ENCODE data around the gene NTF3.

Gene NTF3

DNA sequence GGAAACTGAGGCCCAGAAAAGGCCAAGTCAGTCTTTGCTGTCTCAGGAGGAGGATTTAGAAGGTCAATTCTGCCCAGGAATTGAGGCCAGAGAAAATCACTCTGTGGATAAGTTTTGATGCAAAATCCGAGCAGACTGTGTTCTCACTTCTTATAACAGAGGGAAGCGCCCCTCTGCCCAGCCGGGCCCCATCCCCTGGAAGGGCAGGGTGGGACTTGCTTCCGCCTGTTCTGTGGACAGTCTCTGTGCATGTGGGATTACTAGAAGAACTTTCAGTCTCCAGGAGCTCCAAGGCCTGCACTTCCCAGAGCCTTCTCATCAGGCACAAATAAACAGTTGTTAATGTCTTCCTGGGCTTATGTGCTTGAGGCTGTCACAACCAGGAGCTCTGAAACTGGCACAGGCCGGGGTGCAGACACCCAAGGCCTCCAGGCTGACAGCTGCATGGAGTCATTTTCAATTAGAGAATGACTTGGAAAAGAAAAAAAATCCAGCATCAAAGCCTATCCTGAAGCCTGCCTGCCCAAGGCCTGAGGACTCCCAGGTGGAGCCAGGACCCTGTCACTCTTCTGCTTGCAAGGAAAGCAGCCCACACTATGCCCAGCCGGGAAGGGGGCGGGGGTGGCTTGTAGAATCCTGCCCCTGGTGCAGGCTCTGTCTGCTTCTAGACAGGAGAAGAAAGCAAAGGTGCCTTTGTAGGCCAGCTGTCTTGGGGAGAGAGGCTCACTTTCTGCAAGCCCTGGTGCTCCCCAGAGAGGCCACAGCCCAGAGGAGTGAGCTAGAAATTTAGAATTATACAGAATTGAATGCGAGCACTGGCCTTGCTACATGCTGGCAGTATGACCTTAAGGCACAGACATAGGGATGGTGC lies 84.7 kb downstream of the NTF3 start:
- Histone ChIP-seq H3K4me3 (ENCODE audit: low read length, poor library complexity, severe bottlenecking) (no peak overlapping the region), H3K9me2 (replicated peaks; ENCODE audit: low read depth, low read length) (no peaks in the 10 kb centered on the region), H3K4me2 (ENCODE audit: low read depth, low read length, poor library complexity, severe bottlenecking) (no peak overlapping the region), H3F3A (ENCODE audit: low read depth) (no peaks in the 10 kb centered on the region), H4K20me1 (ENCODE audit: insufficient read depth, low read length, poor library complexity, severe bottlenecking) (no peaks in the 10 kb centered on the region), H3K4me1 (ENCODE audit: insufficient read depth, low read length, poor library complexity, severe bottlenecking) (no peaks in the 10 kb centered on the region), H3K36me3 (ENCODE audit: insufficient read depth, low read length) (no peaks in the 10 kb centered on the region), H3K79me2 (ENCODE audit: insufficient read depth, low read length) (no peaks in the 10 kb centered on the region), H2AFZ (ENCODE audit: low read length) (no peak overlapping the region), H3K9ac (ENCODE audit: low read depth, low read length, poor library complexity, severe bottlenecking) (no peak overlapping the region), H3K27me3 (ENCODE audit: insufficient read depth, low read length, poor library complexity, severe bottlenecking) (no peaks in the 10 kb centered on the region), H3K9me3 (ENCODE audit: insufficient read depth, low read depth, low read length) (no peaks in the 10 kb centered on the region)
- TF ChIP-seq EZH2phosphoT487 (IDR thresholded peaks at IDR 0.05; ENCODE audit: borderline replicate concordance): no peak
- TF ChIP-seq, protein P1, sequence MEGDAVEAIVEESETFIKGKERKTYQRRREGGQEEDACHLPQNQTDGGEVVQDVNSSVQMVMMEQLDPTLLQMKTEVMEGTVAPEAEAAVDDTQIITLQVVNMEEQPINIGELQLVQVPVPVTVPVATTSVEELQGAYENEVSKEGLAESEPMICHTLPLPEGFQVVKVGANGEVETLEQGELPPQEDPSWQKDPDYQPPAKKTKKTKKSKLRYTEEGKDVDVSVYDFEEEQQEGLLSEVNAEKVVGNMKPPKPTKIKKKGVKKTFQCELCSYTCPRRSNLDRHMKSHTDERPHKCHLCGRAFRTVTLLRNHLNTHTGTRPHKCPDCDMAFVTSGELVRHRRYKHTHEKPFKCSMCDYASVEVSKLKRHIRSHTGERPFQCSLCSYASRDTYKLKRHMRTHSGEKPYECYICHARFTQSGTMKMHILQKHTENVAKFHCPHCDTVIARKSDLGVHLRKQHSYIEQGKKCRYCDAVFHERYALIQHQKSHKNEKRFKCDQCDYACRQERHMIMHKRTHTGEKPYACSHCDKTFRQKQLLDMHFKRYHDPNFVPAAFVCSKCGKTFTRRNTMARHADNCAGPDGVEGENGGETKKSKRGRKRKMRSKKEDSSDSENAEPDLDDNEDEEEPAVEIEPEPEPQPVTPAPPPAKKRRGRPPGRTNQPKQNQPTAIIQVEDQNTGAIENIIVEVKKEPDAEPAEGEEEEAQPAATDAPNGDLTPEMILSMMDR (conservative IDR thresholded peaks at IDR 0.05; ENCODE audit: low read length): no peak

DNA sequence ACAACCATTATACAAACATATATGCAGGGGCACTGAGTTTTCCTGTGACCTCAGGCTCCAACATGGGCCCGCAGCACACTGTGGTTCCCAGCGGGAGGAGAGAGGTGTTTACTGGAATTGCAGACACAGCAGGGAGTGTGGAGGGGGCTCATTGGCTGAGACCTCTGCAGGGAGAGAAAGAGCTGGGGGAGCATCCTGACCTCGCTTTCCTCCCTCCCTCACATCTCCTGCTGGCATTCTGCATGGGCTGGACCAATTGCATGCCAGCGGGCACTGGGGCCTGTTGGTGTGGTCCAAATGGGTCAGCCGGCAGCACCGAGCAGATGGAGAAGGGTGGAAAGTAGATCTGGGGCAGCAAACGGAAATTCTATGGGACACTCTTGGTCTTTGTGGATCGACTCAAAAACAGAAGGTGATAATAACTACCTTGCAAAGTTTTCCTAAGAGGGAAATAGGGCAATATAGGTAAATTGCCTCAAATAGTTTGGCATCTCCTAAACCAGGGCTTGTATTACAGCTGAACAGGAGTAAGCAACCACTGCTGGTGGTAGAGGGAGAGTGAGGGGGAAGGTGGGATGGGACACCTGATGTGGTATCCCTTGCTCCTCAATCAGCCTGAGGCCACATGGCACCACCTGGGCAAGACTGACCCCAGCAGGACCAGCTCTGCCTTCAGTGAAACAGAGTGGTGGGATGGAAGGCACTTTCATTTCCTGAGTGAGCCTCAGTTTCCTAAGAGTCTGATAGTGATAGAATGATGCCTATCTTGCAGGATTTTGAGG lies 86.9 kb downstream of the NTF3 start:
- Histone ChIP-seq H3K4me3 (ENCODE audit: low read length, poor library complexity, severe bottlenecking) (no peak overlapping the region), H3K9ac (ENCODE audit: low read depth, low read length, poor library complexity, severe bottlenecking) (no peak overlapping the region), H3K4me1 (ENCODE audit: insufficient read depth, low read length, poor library complexity, severe bottlenecking) (no peaks in the 10 kb centered on the region), H3K27me3 (ENCODE audit: insufficient read depth, low read length, poor library complexity, severe bottlenecking) (no peaks in the 10 kb centered on the region), H2AFZ (ENCODE audit: low read length) (no peak overlapping the region), H3K79me2 (ENCODE audit: insufficient read depth, low read length) (no peaks in the 10 kb centered on the region), H3K9me2 (replicated peaks; ENCODE audit: low read depth, low read length) (no peaks in the 10 kb centered on the region), H4K20me1 (ENCODE audit: insufficient read depth, low read length, poor library complexity, severe bottlenecking) (no peaks in the 10 kb centered on the region), H3K9me3 (ENCODE audit: insufficient read depth, low read depth, low read length) (no peaks in the 10 kb centered on the region), H3F3A (ENCODE audit: low read depth) (no peaks in the 10 kb centered on the region), H3K4me2 (ENCODE audit: low read depth, low read length, poor library complexity, severe bottlenecking) (no peak overlapping the region), H3K36me3 (ENCODE audit: insufficient read depth, low read length) (no peaks in the 10 kb centered on the region)
- TF ChIP-seq, protein P1 (conservative IDR thresholded peaks at IDR 0.05; ENCODE audit: low read length): no peak
- no peak for TF ChIP-seq EZH2phosphoT487 (IDR thresholded peaks at IDR 0.05; ENCODE audit: borderline replicate concordance)

DNA sequence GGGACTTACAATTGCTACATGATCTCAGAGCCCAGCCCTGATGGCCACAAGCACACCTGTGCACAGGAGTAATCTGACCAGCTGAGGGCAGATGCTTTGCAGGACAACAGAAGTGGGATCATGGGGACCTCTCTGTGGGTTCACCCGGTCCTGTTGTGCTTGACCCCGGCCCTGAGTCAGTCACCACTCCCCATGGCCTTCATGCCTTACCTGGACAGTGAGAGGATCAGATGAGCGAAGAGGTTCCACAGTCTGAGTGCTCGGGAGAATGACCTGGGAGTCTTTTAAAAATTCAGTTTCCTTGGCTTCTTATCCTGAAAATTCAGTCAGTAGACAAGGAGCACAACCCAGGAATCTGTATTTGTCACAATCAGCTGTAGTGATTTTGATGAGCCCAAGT lies 88.1 kb downstream of the NTF3 start:
- H3K36me3 ChIP-seq (ENCODE audit: insufficient read depth, low read length): no peaks in the 10 kb centered on the region

More for the DNA sequence above, 88.1 kb downstream of the NTF3 start:
- H2AFZ ChIP-seq (ENCODE audit: low read length): no peak overlapping the region
- no peaks in the 10 kb centered on the region for H3K4me1 ChIP-seq (ENCODE audit: insufficient read depth, low read length, poor library complexity, severe bottlenecking)
- H3K4me3 ChIP-seq (ENCODE audit: low read length, poor library complexity, severe bottlenecking): no peak overlapping the region
- no peaks in the 10 kb centered on the region for H3F3A ChIP-seq (ENCODE audit: low read depth)
- no peaks in the 10 kb centered on the region for H3K9me3 ChIP-seq (ENCODE audit: insufficient read depth, low read depth, low read length)
- no peaks in the 10 kb centered on the region for H3K9me2 ChIP-seq (replicated peaks; ENCODE audit: low read depth, low read length)
- TF ChIP-seq, protein P1 (conservative IDR thresholded peaks at IDR 0.05; ENCODE audit: low read length): no peak
- TF ChIP-seq EZH2phosphoT487 (IDR thresholded peaks at IDR 0.05; ENCODE audit: borderline replicate concordance): no peak
- no peaks in the 10 kb centered on the region for H4K20me1 ChIP-seq (ENCODE audit: insufficient read depth, low read length, poor library complexity, severe bottlenecking)
- no peaks in the 10 kb centered on the region for H3K27me3 ChIP-seq (ENCODE audit: insufficient read depth, low read length, poor library complexity, severe bottlenecking)
- no peaks in the 10 kb centered on the region for H3K79me2 ChIP-seq (ENCODE audit: insufficient read depth, low read length)
- H3K4me2 ChIP-seq (ENCODE audit: low read depth, low read length, poor library complexity, severe bottlenecking): no peak overlapping the region
- H3K9ac ChIP-seq (ENCODE audit: low read depth, low read length, poor library complexity, severe bottlenecking): no peak overlapping the region

Measured in Loucy (cell line).